ENCODE measurements around the gene ZCCHC7. TPM values are rescaled to one million over a fixed set of nuclear protein-coding genes. Genes with fewer than 3 reads are reported as not detected.

Gene ZCCHC7
- total and polyA plus RNA-seq, 4 donors = 7.7 to 28.0 (median 12.6) TPM

DNA sequence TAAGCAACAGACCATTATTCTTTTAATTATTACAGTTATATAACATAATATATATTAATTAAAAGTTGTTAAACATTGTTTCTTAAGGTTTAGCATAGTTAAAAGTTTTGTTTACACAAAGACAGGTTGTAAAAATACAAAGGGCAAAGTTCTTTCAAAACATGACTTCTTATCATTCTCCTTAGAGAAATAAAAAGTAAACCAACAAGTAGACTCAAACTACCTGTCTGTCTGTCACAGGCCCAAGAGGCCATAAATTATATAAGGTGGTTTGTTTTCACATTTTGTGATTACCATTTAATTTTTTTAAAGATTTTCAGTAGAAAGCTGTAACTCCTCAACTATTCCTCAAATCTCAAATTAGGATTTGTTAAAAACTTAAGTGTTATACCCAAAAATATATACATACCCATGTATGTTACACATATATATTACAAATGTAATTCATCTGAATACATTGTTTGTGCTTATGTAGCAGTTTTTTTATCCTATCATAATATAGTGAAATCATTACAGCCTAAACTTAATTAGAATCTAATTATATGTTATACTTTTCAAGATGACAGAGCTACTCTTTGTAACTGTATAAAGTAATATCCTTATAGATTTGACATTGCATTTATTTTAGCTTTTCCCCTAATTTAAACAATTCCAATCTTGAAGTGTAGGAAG lies 208.3 kb downstream of the ZCCHC7 start:
- ATAC-seq (ENCODE audit: insufficient read depth, low FRiP score) (no peak), DNase-seq (no peak)

DNA sequence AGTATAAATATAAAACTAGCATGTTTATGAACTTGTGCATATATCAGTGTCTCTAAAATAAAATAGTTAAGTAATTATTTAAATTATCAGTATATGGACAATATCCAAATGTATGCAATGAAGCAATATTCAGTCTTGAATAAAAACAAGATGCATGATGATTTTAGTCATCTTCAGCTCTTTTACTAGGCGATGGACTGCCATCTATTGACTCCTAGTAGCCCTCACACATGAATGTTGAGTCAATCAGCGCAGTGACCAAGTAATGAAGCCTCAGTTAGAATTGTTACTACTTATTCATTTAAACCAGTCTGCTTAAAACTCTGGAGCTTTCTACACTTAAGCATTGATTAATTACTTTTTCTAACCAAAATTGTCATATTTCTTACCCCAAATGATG lies 209.2 kb downstream of the ZCCHC7 start:
- 93 to 96% methylated on average over 2 of the region's 2 CpGs for WGBS, 2 donors
- DNase-seq (peak in 2 of 3 donors; percentile 21 to 31), ATAC-seq (ENCODE audit: insufficient read depth, low FRiP score) (no peak)
- TF ChIP-seq, protein P1, sequence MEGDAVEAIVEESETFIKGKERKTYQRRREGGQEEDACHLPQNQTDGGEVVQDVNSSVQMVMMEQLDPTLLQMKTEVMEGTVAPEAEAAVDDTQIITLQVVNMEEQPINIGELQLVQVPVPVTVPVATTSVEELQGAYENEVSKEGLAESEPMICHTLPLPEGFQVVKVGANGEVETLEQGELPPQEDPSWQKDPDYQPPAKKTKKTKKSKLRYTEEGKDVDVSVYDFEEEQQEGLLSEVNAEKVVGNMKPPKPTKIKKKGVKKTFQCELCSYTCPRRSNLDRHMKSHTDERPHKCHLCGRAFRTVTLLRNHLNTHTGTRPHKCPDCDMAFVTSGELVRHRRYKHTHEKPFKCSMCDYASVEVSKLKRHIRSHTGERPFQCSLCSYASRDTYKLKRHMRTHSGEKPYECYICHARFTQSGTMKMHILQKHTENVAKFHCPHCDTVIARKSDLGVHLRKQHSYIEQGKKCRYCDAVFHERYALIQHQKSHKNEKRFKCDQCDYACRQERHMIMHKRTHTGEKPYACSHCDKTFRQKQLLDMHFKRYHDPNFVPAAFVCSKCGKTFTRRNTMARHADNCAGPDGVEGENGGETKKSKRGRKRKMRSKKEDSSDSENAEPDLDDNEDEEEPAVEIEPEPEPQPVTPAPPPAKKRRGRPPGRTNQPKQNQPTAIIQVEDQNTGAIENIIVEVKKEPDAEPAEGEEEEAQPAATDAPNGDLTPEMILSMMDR (IDR thresholded peaks at IDR 0.05; ENCODE audit: control extremely low read depth, extremely low read depth) = no peak
- no peak overlapping the region for H3K9ac ChIP-seq (ENCODE audit: insufficient read depth in 1 of 2, low read length in 2 of 2)
- peaks cover 0 to 6% (median 0%) of the 10 kb centered on the region in 5 donors for H3K4me1 ChIP-seq (ENCODE audit: control insufficient read depth in 5 of 5, insufficient read depth in 5 of 5, low read length in 5 of 5)
- no peaks in the 10 kb centered on the region for H3K27me3 ChIP-seq (ENCODE audit: control insufficient read depth in 3 of 3, insufficient read depth in 3 of 3, low read length in 2 of 3)
- H3K36me3 ChIP-seq (ENCODE audit: control insufficient read depth in 4 of 4, insufficient read depth in 4 of 4, low read length in 4 of 4) = no peaks in the 10 kb centered on the region
- no peaks in the 10 kb centered on the region for H3K9me3 ChIP-seq (ENCODE audit: control insufficient read depth in 4 of 4, insufficient read depth in 3 of 4, low read length in 3 of 4)
- no peak overlapping the region for H3K27ac ChIP-seq (ENCODE audit: low read depth in 1 of 2, low read length in 1 of 2)
- no peak overlapping the region for H3K4me3 ChIP-seq

More for the DNA sequence above, 208.3 kb downstream of the ZCCHC7 start:
- no peak overlapping the region for H3K9ac ChIP-seq (ENCODE audit: insufficient read depth in 1 of 2, low read length in 2 of 2)
- no peak overlapping the region for H3K4me3 ChIP-seq
- TF ChIP-seq, protein P1 (IDR thresholded peaks at IDR 0.05; ENCODE audit: control extremely low read depth, extremely low read depth) = no peak
- no peaks in the 10 kb centered on the region for H3K36me3 ChIP-seq (ENCODE audit: control insufficient read depth in 4 of 4, insufficient read depth in 4 of 4, low read length in 4 of 4)
- no peaks in the 10 kb centered on the region for H3K27me3 ChIP-seq (ENCODE audit: control insufficient read depth in 3 of 3, insufficient read depth in 3 of 3, low read length in 2 of 3)
- H3K27ac ChIP-seq (ENCODE audit: low read depth in 1 of 2, low read length in 1 of 2) = no peak overlapping the region
- H3K4me1 ChIP-seq (ENCODE audit: control insufficient read depth in 5 of 5, insufficient read depth in 5 of 5, low read length in 5 of 5) = peaks cover 0 to 15% (median 0%) of the 10 kb centered on the region in 5 donors
- no peaks in the 10 kb centered on the region for H3K9me3 ChIP-seq (ENCODE audit: control insufficient read depth in 4 of 4, insufficient read depth in 3 of 4, low read length in 3 of 4)

DNA sequence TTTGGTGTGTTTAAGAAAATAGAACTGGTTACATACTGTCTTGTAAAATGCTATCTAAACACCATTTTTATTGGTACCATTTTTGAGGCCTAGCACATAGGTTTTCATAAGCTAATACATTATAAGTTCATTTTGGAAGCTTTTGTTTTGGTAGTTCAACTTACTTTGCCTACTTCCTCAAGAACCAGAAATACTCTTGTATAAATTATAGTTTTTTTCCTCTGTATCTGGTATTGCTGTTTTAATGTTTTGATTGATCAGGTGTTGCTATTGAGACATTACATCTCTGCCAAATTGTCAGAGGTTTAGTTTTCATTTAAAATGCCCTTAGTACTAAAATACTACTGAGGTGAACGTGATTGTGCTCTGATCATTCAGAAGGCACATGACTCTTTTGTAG lies 211.5 kb downstream of the ZCCHC7 start:
- no peak overlapping the region for H3K4me3 ChIP-seq
- H3K9me3 ChIP-seq (ENCODE audit: control insufficient read depth in 4 of 4, insufficient read depth in 3 of 4, low read length in 3 of 4) = no peaks in the 10 kb centered on the region
- H3K27ac ChIP-seq (ENCODE audit: low read depth in 1 of 2, low read length in 1 of 2) = no peak overlapping the region
- no peaks in the 10 kb centered on the region for H3K27me3 ChIP-seq (ENCODE audit: control insufficient read depth in 3 of 3, insufficient read depth in 3 of 3, low read length in 2 of 3)
- H3K36me3 ChIP-seq (ENCODE audit: control insufficient read depth in 4 of 4, insufficient read depth in 4 of 4, low read length in 4 of 4) = no peaks in the 10 kb centered on the region
- H3K4me1 ChIP-seq (ENCODE audit: control insufficient read depth in 5 of 5, insufficient read depth in 5 of 5, low read length in 5 of 5) = no peaks in the 10 kb centered on the region
- 95% methylated on average over 1 of the region's 1 CpG for WGBS, 2 donors
- no peak for ATAC-seq (ENCODE audit: insufficient read depth, low FRiP score)
- H3K9ac ChIP-seq (ENCODE audit: insufficient read depth in 1 of 2, low read length in 2 of 2) = no peak overlapping the region
- DNase-seq = no peak
- TF ChIP-seq, protein P1 (IDR thresholded peaks at IDR 0.05; ENCODE audit: control extremely low read depth, extremely low read depth) = no peak

DNA sequence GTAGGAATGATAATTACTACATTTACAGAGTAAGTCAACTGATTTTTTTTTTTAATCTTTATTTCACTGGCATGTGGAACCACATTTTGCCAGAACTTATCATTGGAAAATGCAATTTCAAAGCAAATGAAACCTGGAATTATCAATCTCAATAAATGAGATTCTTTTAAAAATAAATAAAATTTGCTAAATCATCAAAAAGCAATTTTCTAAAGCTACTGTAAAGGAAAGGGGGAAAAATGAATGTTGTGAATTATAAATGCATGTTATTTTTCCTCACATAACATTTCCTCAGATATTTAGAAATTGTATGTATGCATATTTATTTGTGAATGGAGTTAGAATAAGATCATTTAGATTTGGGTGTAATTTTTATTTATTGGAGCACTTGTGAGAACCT lies 212.2 kb downstream of the ZCCHC7 start:
- Histone ChIP-seq H3K27ac (ENCODE audit: low read depth in 1 of 2, low read length in 1 of 2) (no peak overlapping the region), H3K9ac (ENCODE audit: insufficient read depth in 1 of 2, low read length in 2 of 2) (no peak overlapping the region), H3K9me3 (ENCODE audit: control insufficient read depth in 4 of 4, insufficient read depth in 3 of 4, low read length in 3 of 4) (no peaks in the 10 kb centered on the region), H3K36me3 (ENCODE audit: control insufficient read depth in 4 of 4, insufficient read depth in 4 of 4, low read length in 4 of 4) (no peaks in the 10 kb centered on the region), H3K27me3 (ENCODE audit: control insufficient read depth in 3 of 3, insufficient read depth in 3 of 3, low read length in 2 of 3) (no peaks in the 10 kb centered on the region), H3K4me1 (ENCODE audit: control insufficient read depth in 5 of 5, insufficient read depth in 5 of 5, low read length in 5 of 5) (no peaks in the 10 kb centered on the region), H3K4me3 (no peak overlapping the region)
- TF ChIP-seq, protein P1 (IDR thresholded peaks at IDR 0.05; ENCODE audit: control extremely low read depth, extremely low read depth) = no peak
- ATAC-seq (ENCODE audit: insufficient read depth, low FRiP score) = no peak
- no peak for DNase-seq

All from lung (tissue), 12 donors.